HCT116 (cell line): ENCODE data around the gene OR2L3. TPM values are rescaled to one million over a fixed set of nuclear protein-coding genes. Genes with fewer than 3 reads are reported as not detected.

ENCODE experiments used
- ATAC-seq: fragments of 200-7000 bp; cut with Tn5 transposase; 2 replicates; pipeline ENCODE4 v1.9.1; 2020; ENCODE audit warnings: mild to moderate bottlenecking, moderate library complexity
- BruUV-seq: library from RNA; stranded (reverse); fragments of 400-500 nt; replicated peaks from 2 replicates; lab custom pipeline; 2021; lab: Mats Ljungman, UMichigan
- CTCF ChIA-PET: fragments of 300-600 bp; sonication (Branson Sonifier 250); formaldehyde crosslinking; loops from one replicate; lab custom pipeline; 2021; ENCODE audit warnings: antibody characterized with exemption; lab: Charles Lee
- POLR2A ChIA-PET: fragments of 300-600, 350-600 bp; sonication (Branson Sonifier 250); formaldehyde crosslinking; loops from one replicate; lab custom pipeline; 2021; ENCODE audit warnings: antibody characterized with exemption; lab: Charles Lee
- RAD21 ChIA-PET, 2 experiments: fragments of 300-600 bp; sonication (Branson Sonifier 250); formaldehyde crosslinking; loops; one replicate each; lab custom pipeline; 2023; ENCODE audit warnings: low total read pairs in 2 of 2; ENCODE audit not compliant: uncharacterized antibody in 2 of 2, unreplicated experiment in 2 of 2, low non-redundant PET in 1 of 2; lab: Charles Lee
- DNase-seq: peaks from one replicate; pipeline ENCODE4 v3.0.0-alpha.2; 2010; ENCODE audit warnings: low read depth, low spot score
- H2AFZ ChIP-seq: fragments of 200-600 bp; shearing (Covaris generic), sonication (generic); 2 replicates; pipeline ENCODE4 v1.6.1; 2017; ENCODE audit warnings: low read depth, mixed run types, mixed read lengths, antibody characterized with exemption, low read length; ENCODE audit not compliant: poor library complexity, severe bottlenecking
- H3K27ac ChIP-seq: 2 replicates; pipeline ENCODE4 v1.5.1; 2012; ENCODE audit warnings: low read depth, low read length
- H3K27me3 ChIP-seq: fragments of 200-600 bp; sonication (generic); 2 replicates; pipeline ENCODE4 v1.6.1; 2016; ENCODE audit warnings: mixed run types, low read length, mixed read lengths; ENCODE audit not compliant: insufficient read depth
- H3K36me3 ChIP-seq, 2 experiments: fragments of 200-500 bp in 1 of 2; fragments of 200-600 bp in 1 of 2; sonication (Bioruptor generic) in 1 of 2; sonication (generic) in 1 of 2; 2 replicates each; pipeline versions ENCODE4 v1.5.1 to v1.6.1; 2014 to 2016; ENCODE audit warnings: low read length in 2 of 2, inconsistent platforms in 1 of 2, mixed read lengths in 1 of 2, mixed run types in 1 of 2; ENCODE audit not compliant: insufficient read depth in 2 of 2, control insufficient read depth in 1 of 2
- H3K4me1 ChIP-seq, 2 experiments: fragments of 200-600 bp in 1 of 2; sonication (generic) in 1 of 2; 2 replicates each; pipeline versions ENCODE4 v1.5.1 to v1.6.1; 2012 to 2017; ENCODE audit warnings: low read length in 2 of 2, inconsistent platforms in 1 of 2, mild to moderate bottlenecking in 1 of 2, mixed read lengths in 1 of 2, mixed run types in 1 of 2, moderate library complexity in 1 of 2; ENCODE audit not compliant: insufficient read depth in 2 of 2, control insufficient read depth in 1 of 2
- H3K4me2 ChIP-seq: fragments of 200-600 bp; sonication (generic); 2 replicates; pipeline ENCODE4 v1.6.1; 2017; ENCODE audit warnings: mixed run types, low read length, mixed read lengths
- H3K4me3 ChIP-seq, 2 experiments: fragments of 200-600 bp in 1 of 2; sonication (generic) in 1 of 2; replicated peaks in 1 of 2; 2 replicates each; pipeline ENCODE4 v1.5.1; 2011 to 2016; ENCODE audit warnings: low read length in 2 of 2, control low read depth in 1 of 2, low read depth in 1 of 2, mild to moderate bottlenecking in 1 of 2, mixed read lengths in 1 of 2, mixed run types in 1 of 2
- H3K79me2 ChIP-seq: fragments of 200-600 bp; sonication (generic); 2 replicates; pipeline ENCODE4 v1.6.1; 2017; ENCODE audit warnings: mild to moderate bottlenecking, mixed run types, low read length, moderate library complexity, mixed read lengths; ENCODE audit not compliant: insufficient read depth
- H3K9ac ChIP-seq: fragments of 200-600 bp; sonication (generic); 2 replicates; pipeline ENCODE4 v1.6.1; 2016; ENCODE audit warnings: low read length, mixed read lengths
- H3K9me2 ChIP-seq: fragments of 200-600 bp; sonication (generic), shearing (Covaris generic); 2 replicates; pipeline ENCODE4 v1.6.1; 2017; ENCODE audit warnings: mixed run types, mild to moderate bottlenecking, moderate library complexity; ENCODE audit not compliant: insufficient read depth
- H3K9me3 ChIP-seq, 2 experiments: fragments of 200-500 bp in 1 of 2; fragments of 200-600 bp in 1 of 2; sonication (Bioruptor generic) in 1 of 2; sonication (generic) in 1 of 2; 2 replicates each; pipeline ENCODE4 v1.6.1; 2014 to 2017; ENCODE audit warnings: low read length in 2 of 2, mixed read lengths in 2 of 2, inconsistent platforms in 1 of 2, low read depth in 1 of 2, mild to moderate bottlenecking in 1 of 2, mixed run types in 1 of 2, moderate library complexity in 1 of 2; ENCODE audit not compliant: control insufficient read depth in 1 of 2, insufficient read depth in 1 of 2
- H4K20me1 ChIP-seq: fragments of 200-600 bp; sonication (generic), shearing (Covaris generic); 2 replicates; pipeline ENCODE4 v1.6.1; 2017; ENCODE audit warnings: mixed run types, mild to moderate bottlenecking, moderate library complexity; ENCODE audit not compliant: insufficient read depth
- CBX3 ChIP-seq: IDR thresholded peaks from 2 replicates; pipeline ENCODE4 v1.6.1; 2012; ENCODE audit warnings: low read depth
- CTCF ChIP-seq, 3 experiments: fragments of 200-600 bp in 1 of 3; sonication (generic) in 1 of 3; IDR thresholded peaks in 2 of 3; conservative IDR thresholded peaks in 1 of 3; 2 replicates each; pipeline ENCODE4 v1.5.1; 2012 to 2017; ENCODE audit warnings: low read depth in 2 of 3, low read length in 2 of 3, antibody characterized with exemption in 1 of 3, borderline replicate concordance in 1 of 3, control low read depth in 1 of 3, mild to moderate bottlenecking in 1 of 3, mixed read lengths in 1 of 3, mixed run types in 1 of 3, moderate library complexity in 1 of 3; ENCODE audit not compliant: insufficient read depth in 1 of 3
- EGR1 ChIP-seq: IDR thresholded peaks from 2 replicates; pipeline ENCODE4 v1.6.1; 2012; ENCODE audit warnings: low read depth
- ELF1 ChIP-seq: IDR thresholded peaks from 2 replicates; pipeline ENCODE4 v1.6.1; 2012; ENCODE audit warnings: low read depth, borderline replicate concordance
- FOSL1 ChIP-seq: IDR thresholded peaks from 2 replicates; pipeline ENCODE4 v1.6.1; 2012; ENCODE audit warnings: low read depth
- JUND ChIP-seq: IDR thresholded peaks from 2 replicates; pipeline ENCODE4 v1.6.1; 2012
- MAX ChIP-seq: IDR thresholded peaks from 2 replicates; pipeline ENCODE4 v1.6.1; 2012
- POLR2A ChIP-seq: IDR thresholded peaks from 2 replicates; pipeline ENCODE4 v1.7.0; 2011; ENCODE audit warnings: borderline replicate concordance; ENCODE audit not compliant: insufficient read depth, insufficient read length; ENCODE audit errors: extremely low read depth
- POLR2AphosphoS5 ChIP-seq: IDR thresholded peaks from 2 replicates; pipeline ENCODE4 v1.6.1; 2011; ENCODE audit warnings: mild to moderate bottlenecking, low read depth, low read length, moderate library complexity
- REST ChIP-seq: IDR thresholded peaks from 2 replicates; pipeline ENCODE4 v1.6.1; 2012; ENCODE audit warnings: low read depth
- SIN3A ChIP-seq: IDR thresholded peaks from 2 replicates; pipeline ENCODE4 v1.6.1; 2012; ENCODE audit warnings: low read depth
- SP1 ChIP-seq: IDR thresholded peaks from 2 replicates; pipeline ENCODE4 v1.6.1; 2012; ENCODE audit warnings: low read depth
- SRF ChIP-seq: IDR thresholded peaks from 2 replicates; pipeline ENCODE4 v1.6.1; 2012; ENCODE audit warnings: low read depth
- TCF7L2 ChIP-seq: IDR thresholded peaks from 2 replicates; pipeline ENCODE4 v1.7.0; 2011; ENCODE audit warnings: borderline replicate concordance, inconsistent platforms; ENCODE audit not compliant: insufficient read depth, insufficient read length; ENCODE audit errors: extremely low read depth
- YY1 ChIP-seq: IDR thresholded peaks from 2 replicates; pipeline ENCODE4 v1.6.1; 2011; ENCODE audit warnings: low read length, low read depth, moderate library complexity, mild to moderate bottlenecking; ENCODE audit not compliant: insufficient replicate concordance; ENCODE audit errors: extremely low read depth
- ZFX ChIP-seq: fragments of 450-650 bp; IDR thresholded peaks from 2 replicates; pipeline ENCODE4 v1.6.1; 2017
- ZNF274 ChIP-seq: fragments of 200-500 bp; sonication (Bioruptor generic); IDR thresholded peaks from 2 replicates; pipeline ENCODE4 v1.6.1; 2014; ENCODE audit warnings: mild to moderate bottlenecking, low read depth, low read length, inconsistent platforms
- intact Hi-C: fragments of 100-400 bp; cut with micrococcal nuclease; formaldehyde crosslinking; loops from 2 replicates; pipeline ENCODE4 v1.10.0; 2022
- total RNA-seq: library from RNA; stranded (reverse); gene quantifications from one replicate; pipeline ENCODE4 v1.2.1, GENCODE V29; 2021; ENCODE audit not compliant: unreplicated experiment

Gene OR2L3
- total RNA-seq, 1 experiment from 2014 or later, result not detected

- no peak overlapping the region for H2AFZ ChIP-seq
- TF ChIP-seq CBX3 (no peak), REST (no peak), YY1 (no peak), EGR1 (no peak), JUND (no peak), SIN3A (no peak), POLR2A (no peak), SP1 (no peak), SRF (no peak), ELF1 (no peak), FOSL1 (no peak), ZNF274 (no peak), POLR2AphosphoS5 (no peak), TCF7L2 (no peak), CTCF (IDR thresholded peaks at IDR 0.05 in 2 of 3, conservative IDR thresholded peaks at IDR 0.05 in 1 of 3; ENCODE audit: borderline replicate concordance in 1 of 3, insufficient read depth in 1 of 3, low read depth in 2 of 3, low read length in 2 of 3) (no peak), ZFX (no peak), MAX (no peak)
- TF ChIP-seq, all 23 proteins: peak for 0
- peaks cover 5 to 14% of the 10 kb centered on the region in 2 experiments; a peak in 2 of 4 replicates for H3K9me3 ChIP-seq
- POLR2A ChIA-PET, result no interaction called here
- H3K4me3 ChIP-seq, result no peak overlapping the region
- RAD21 ChIA-PET, result no interaction called here
- no peaks in the 10 kb centered on the region for H3K79me2 ChIP-seq
- H3K4me2 ChIP-seq, result no peak overlapping the region
- no TSS peak for BruUV-seq
- no peak for DNase-seq
- H3K27me3 ChIP-seq, result no peaks in the 10 kb centered on the region
- CTCF ChIA-PET, result no interaction called here
- H3K27ac ChIP-seq, result no peak overlapping the region
- intact Hi-C loops, result loop anchor here (10.0 kb wide), 1 partner anchor 50 kb away; no protein-coding TSS in a partner anchor
- ATAC-seq, result no peak
- no peaks in the 10 kb centered on the region for H4K20me1 ChIP-seq
- no peaks in the 10 kb centered on the region for H3K36me3 ChIP-seq
- no peak overlapping the region for H3K9ac ChIP-seq
- no peaks in the 10 kb centered on the region for H3K4me1 ChIP-seq
- H3K9me2 ChIP-seq, result no peaks in the 10 kb centered on the region
Measured at GRCh38 chr1:248054671-248055070, 8.0 kb downstream of the OR2L3 start.
